Astrocyte of the hippocampus (primary cell): Measurements from ENCODE around the gene TBC1D32.
"Not testable (repeated sequence)": the region's sequence is repeated elsewhere in the genome, so short reads cannot be mapped to it uniquely, and the experiment has no call there.

Experiments
- DNase-seq: peaks from one replicate; pipeline ENCODE4 v3.0.0; 2011; ENCODE audit warnings: low read depth, low spot score

The TBC1D32 gene

GRCh38 chr6:121321282-121321681, 13.0 kb downstream of the TBC1D32 start:
- no peak for DNase-seq

- no peak for DNase-seq
Measured at GRCh38 chr6:121319603-121320002, 14.7 kb downstream of the TBC1D32 start.

- DNase-seq = peak; percentile 28
Measured at GRCh38 chr6:121319112-121319553, 15.1 kb downstream of the TBC1D32 start.

- DNase-seq = no peak
Measured at GRCh38 chr6:121314381-121315112, 19.7 kb downstream of the TBC1D32 start.

GRCh38 chr6:121311814-121312213, 22.5 kb downstream of the TBC1D32 start:
- DNase-seq = not testable (repeated sequence)

GRCh38 chr6:121310495-121310894, 23.8 kb downstream of the TBC1D32 start:
- DNase-seq = no peak

- peak; percentile 35 for DNase-seq
Measured at GRCh38 chr6:121309768-121310469, 24.4 kb downstream of the TBC1D32 start.

- peak; percentile 52 for DNase-seq
Measured at GRCh38 chr6:121305957-121306607, 28.2 kb downstream of the TBC1D32 start.

GRCh38 chr6:121302882-121303281, 31.4 kb downstream of the TBC1D32 start:
- no peak for DNase-seq

- not testable (repeated sequence) for DNase-seq
Measured at GRCh38 chr6:121301156-121301555, 33.1 kb downstream of the TBC1D32 start.

- no peak for DNase-seq
Measured at GRCh38 chr6:121297694-121298093, 36.6 kb downstream of the TBC1D32 start.

- peak; percentile 5 for DNase-seq
Measured at GRCh38 chr6:121285041-121285440, 49.2 kb downstream of the TBC1D32 start.

GRCh38 chr6:121274666-121275295, 59.5 kb downstream of the TBC1D32 start:
- DNase-seq = no peak

GRCh38 chr6:121263742-121264141, 70.5 kb downstream of the TBC1D32 start:
- DNase-seq = no peak

- DNase-seq = peak; percentile 1
Measured at GRCh38 chr6:121260651-121261102, 73.6 kb downstream of the TBC1D32 start.

GRCh38 chr6:121247386-121247785, 86.9 kb downstream of the TBC1D32 start:
- DNase-seq = peak; percentile 37

GRCh38 chr6:121242386-121242785, 91.9 kb downstream of the TBC1D32 start:
- no peak for DNase-seq

- no peak for DNase-seq
Measured at GRCh38 chr6:121237859-121238258, 96.4 kb downstream of the TBC1D32 start.

GRCh38 chr6:121236984-121237383, 97.3 kb downstream of the TBC1D32 start:
- no peak for DNase-seq

- no peak for DNase-seq
Measured at GRCh38 chr6:121235386-121235785, 98.9 kb downstream of the TBC1D32 start.

- no peak for DNase-seq
Measured at GRCh38 chr6:121223930-121224329, 110.3 kb downstream of the TBC1D32 start.

GRCh38 chr6:121223212-121223611, 111.1 kb downstream of the TBC1D32 start:
- DNase-seq = no peak
